ENCODE measurements around the gene SPAG16.

GRCh38 chr2:214057986-214058385 is 773.7 kb downstream of the SPAG16 start:
- TF ChIP-seq CTCF (IDR thresholded peaks at IDR 0.05) (no peak), POLR2A (IDR thresholded peaks at IDR 0.05) (no peak), POLR2AphosphoS5 (IDR thresholded peaks at IDR 0.05) (no peak)

Data from breast epithelium (tissue), 3 donors.